WTC11 (cell line): Measurements from ENCODE around the gene DDX39A. TPM values are rescaled to one million over a fixed set of nuclear protein-coding genes. Genes with fewer than 3 reads are reported as not detected.

Experiments used
- ATAC-seq: fragments of 200-7000 bp; cut with Tn5 transposase; 2 replicates; pipeline ENCODE4 v1.10.0; 2021; ENCODE audit warnings: mild to moderate bottlenecking, moderate library complexity
- CTCF ChIA-PET: fragments of 300-600 bp; sonication (Branson Sonifier 250); formaldehyde crosslinking; loops from one replicate; lab custom pipeline; 2021; ENCODE audit warnings: antibody characterized with exemption; lab: Charles Lee
- POLR2A ChIA-PET: fragments of 350-600 bp; sonication (Branson Sonifier 250); formaldehyde crosslinking; loops from one replicate; lab custom pipeline; 2021; ENCODE audit warnings: antibody characterized with exemption; lab: Charles Lee
- DNase-seq: peaks from one replicate; pipeline ENCODE4 v3.0.0; 2021; ENCODE audit warnings: low spot score
- H3K27ac Mint-ChIP-seq: 2 replicates; pipeline ENCODE4 v1.8.0; 2021; ENCODE audit warnings: mixed read lengths
- H3K27me3 Mint-ChIP-seq: 2 replicates; pipeline ENCODE4 v1.8.0; 2021; ENCODE audit warnings: low read depth, mild to moderate bottlenecking, moderate library complexity, mixed read lengths
- H3K36me3 Mint-ChIP-seq: 2 replicates; pipeline ENCODE4 v1.8.0; 2021; ENCODE audit warnings: mixed read lengths
- H3K4me1 Mint-ChIP-seq: 2 replicates; pipeline ENCODE4 v1.8.0; 2022; ENCODE audit warnings: mixed read lengths
- H3K4me3 Mint-ChIP-seq: 2 replicates; pipeline ENCODE4 v1.8.0; 2021; ENCODE audit warnings: mild to moderate bottlenecking, moderate library complexity, mixed read lengths
- H3K9me3 Mint-ChIP-seq: 2 replicates; pipeline ENCODE4 v1.8.0; 2021; ENCODE audit warnings: mixed read lengths
- AFF4 ChIP-seq: sonication (generic); formaldehyde crosslinking; IDR thresholded peaks from 2 replicates; pipeline ENCODE4 v1.8.1; 2023; ENCODE audit warnings: mild to moderate bottlenecking, missing genetic modification reagents, borderline replicate concordance
- ARID4B ChIP-seq: sonication (generic); formaldehyde crosslinking; IDR thresholded peaks from 2 replicates; pipeline ENCODE4 v1.8.0; 2023; ENCODE audit warnings: missing genetic modification reagents, mild to moderate bottlenecking, borderline replicate concordance
- E2F1 ChIP-seq: sonication (generic); formaldehyde crosslinking; IDR thresholded peaks from 2 replicates; pipeline ENCODE4 v1.8.0; 2022; ENCODE audit warnings: mild to moderate bottlenecking, missing genetic modification reagents
- E2F4 ChIP-seq: sonication (generic); formaldehyde crosslinking; IDR thresholded peaks from 2 replicates; pipeline ENCODE4 v1.8.1; 2022; ENCODE audit warnings: low read depth, mild to moderate bottlenecking, moderate library complexity, missing genetic modification reagents, borderline replicate concordance
- E2F5 ChIP-seq: sonication (generic); formaldehyde crosslinking; IDR thresholded peaks from 2 replicates; pipeline ENCODE4 v1.8.1; 2022; ENCODE audit warnings: mild to moderate bottlenecking, moderate library complexity, missing genetic modification reagents
- ETV6 ChIP-seq: sonication (generic); formaldehyde crosslinking; IDR thresholded peaks from 2 replicates; pipeline ENCODE4 v1.8.1; 2022; ENCODE audit warnings: mild to moderate bottlenecking, missing genetic modification reagents
- FOXK1 ChIP-seq: sonication (generic); formaldehyde crosslinking; IDR thresholded peaks from 2 replicates; pipeline ENCODE4 v1.8.0; 2022; ENCODE audit warnings: mild to moderate bottlenecking, moderate library complexity, missing genetic modification reagents
- HMGXB4 ChIP-seq: sonication (generic); formaldehyde crosslinking; IDR thresholded peaks from 2 replicates; pipeline ENCODE4 v1.8.1; 2023; ENCODE audit warnings: mild to moderate bottlenecking, moderate library complexity, missing genetic modification reagents
- IRF1 ChIP-seq: sonication (generic); formaldehyde crosslinking; IDR thresholded peaks from 2 replicates; pipeline ENCODE4 v1.8.0; 2023; ENCODE audit warnings: missing genetic modification reagents
- IRF2 ChIP-seq: sonication (generic); formaldehyde crosslinking; IDR thresholded peaks from 2 replicates; pipeline ENCODE4 v1.8.0; 2022; ENCODE audit warnings: low read depth, missing genetic modification reagents, borderline replicate concordance
- NFE2L1 ChIP-seq: sonication (generic); formaldehyde crosslinking; IDR thresholded peaks from 2 replicates; pipeline ENCODE4 v1.8.1; 2023; ENCODE audit warnings: missing genetic modification reagents
- SOX15 ChIP-seq: fragments of 250-450 bp; sonication (Bioruptor Pico); IDR thresholded peaks from 2 replicates; pipeline ENCODE4 v1.9.0; 2021; ENCODE audit warnings: mild to moderate bottlenecking
- TP53 ChIP-seq: sonication (generic); formaldehyde crosslinking; IDR thresholded peaks from 2 replicates; pipeline ENCODE4 v1.8.1; 2023; ENCODE audit warnings: mild to moderate bottlenecking, missing genetic modification reagents
- USF1 ChIP-seq: sonication (generic); formaldehyde crosslinking; IDR thresholded peaks from 2 replicates; pipeline ENCODE4 v1.8.0; 2022; ENCODE audit warnings: mild to moderate bottlenecking, missing genetic modification reagents
- USF2 ChIP-seq: sonication (generic); formaldehyde crosslinking; IDR thresholded peaks from 2 replicates; pipeline ENCODE4 v1.8.1; 2023; ENCODE audit warnings: mild to moderate bottlenecking, missing genetic modification reagents, moderate library complexity
- ZNF219 ChIP-seq: sonication (generic); formaldehyde crosslinking; IDR thresholded peaks from 2 replicates; pipeline ENCODE4 v1.8.0; 2023; ENCODE audit warnings: missing genetic modification reagents, mild to moderate bottlenecking, borderline replicate concordance
- total RNA-seq: library from RNA; stranded (reverse); gene quantifications from 3 replicates; pipeline ENCODE4 v1.2.3, GENCODE V29; 2021

Gene DDX39A
- total RNA-seq, 1 experiment from 2014 or later = 136 TPM

GRCh38 chr19:14450168-14450874 lies 31.2 kb upstream of the DDX39A start:
- Mint-ChIP-seq H3K4me1 (no peaks in the 10 kb centered on the region), H3K27ac (peak overlapping the region; percentile 89), H3K9me3 (no peaks in the 10 kb centered on the region), H3K27me3 (no peaks in the 10 kb centered on the region), H3K36me3 (peaks cover 51% of the 10 kb centered on the region), H3K4me3 (no peak overlapping the region)
- peak; percentile 99 for ATAC-seq
- POLR2A ChIA-PET = interaction anchor here (0.9 to 1.1 kb wide), 3 partner anchors 17 to 314 kb away, joined by 3 to 7 read pairs (median 4); partner anchors contain the start of gene ASF1B
- DNase-seq = peak; percentile 100
- TF ChIP-seq E2F1 (CRISPR knock-in tag) (no peak), USF2 (CRISPR knock-in tag) (no peak), NFE2L1 (no peak), ETV6 (CRISPR knock-in tag) (no peak), TP53 (CRISPR knock-in tag) (no peak), ZNF219 (CRISPR knock-in tag) (no peak), FOXK1 (CRISPR knock-in tag) (no peak), E2F4 (CRISPR knock-in tag) (no peak), USF1 (CRISPR knock-in tag) (no peak)
- CTCF ChIA-PET = interaction anchor here (0.5 to 1.5 kb wide), 18 partner anchors 11 to 401 kb away, joined by 3 to 33 read pairs (median 4); partner anchors contain the start of genes PKN1 and PTGER1

- POLR2A ChIA-PET = no interaction called here
These were observed 30.2 kb upstream of the DDX39A start for GRCh38 chr19:14449321-14449720.

More at GRCh38 chr19:14449321-14449720, 30.2 kb upstream of the DDX39A start:
- CTCF ChIA-PET = no interaction called here
- ATAC-seq (no peak), DNase-seq (no peak)
- no peaks in the 10 kb centered on the region for H3K9me3 Mint-ChIP-seq
- H3K36me3 Mint-ChIP-seq = peaks cover 47% of the 10 kb centered on the region
- H3K4me1 Mint-ChIP-seq = no peaks in the 10 kb centered on the region
- no peaks in the 10 kb centered on the region for H3K27me3 Mint-ChIP-seq
- TF ChIP-seq E2F5 (CRISPR knock-in tag) = no peak
- TF ChIP-seq HMGXB4 (CRISPR knock-in tag) = no peak
- TF ChIP-seq ARID4B = no peak
- TF ChIP-seq AFF4 (CRISPR knock-in tag) = no peak
- no peak for TF ChIP-seq SOX15 (CRISPR knock-in tag)
- TF ChIP-seq IRF2 (CRISPR knock-in tag) = no peak
- no peak for TF ChIP-seq IRF1
- H3K27ac Mint-ChIP-seq = no peak overlapping the region
- H3K4me3 Mint-ChIP-seq = no peak overlapping the region
